Choroid plexus epithelial cell (primary cell): ENCODE measurements around the gene NUBPL.

ENCODE experiments used
- DNase-seq: peaks from one replicate; pipeline ENCODE4 v3.0.0-alpha.2; 2010; ENCODE audit warnings: low read depth
- H3K4me3 ChIP-seq: 2 replicates; pipeline ENCODE4 v1.5.1; 2011; ENCODE audit warnings: low read depth, mild to moderate bottlenecking, control low read depth, low read length, moderate library complexity
- TF ChIP-seq, protein P1 (sequence below): conservative IDR thresholded peaks from 2 replicates; pipeline ENCODE4 v1.5.1; 2011; ENCODE audit warnings: low read depth, mild to moderate bottlenecking, control low read depth, inconsistent platforms, low read length, moderate library complexity

NUBPL gene

DNA sequence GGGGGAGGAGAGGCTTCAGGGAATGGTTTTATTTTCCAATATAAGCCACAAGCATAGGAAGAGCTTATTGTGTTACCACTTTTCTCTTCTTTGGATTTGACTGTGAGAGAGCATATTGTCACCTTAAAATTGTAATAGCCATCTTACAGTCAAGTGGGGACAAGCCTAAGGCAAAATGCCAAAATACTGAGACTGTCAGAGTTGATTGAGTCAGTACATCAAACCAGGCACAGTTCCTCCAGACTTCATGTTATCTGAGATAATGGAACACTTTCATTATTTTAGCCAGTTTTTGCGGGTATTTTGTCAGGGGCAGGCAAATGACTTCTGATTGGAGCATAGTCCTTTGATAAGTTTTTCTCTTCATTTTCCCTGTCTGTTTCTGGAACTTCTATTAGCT, 19.5 kb upstream of the NUBPL start:
- no peak for DNase-seq
- TF ChIP-seq, protein P1, sequence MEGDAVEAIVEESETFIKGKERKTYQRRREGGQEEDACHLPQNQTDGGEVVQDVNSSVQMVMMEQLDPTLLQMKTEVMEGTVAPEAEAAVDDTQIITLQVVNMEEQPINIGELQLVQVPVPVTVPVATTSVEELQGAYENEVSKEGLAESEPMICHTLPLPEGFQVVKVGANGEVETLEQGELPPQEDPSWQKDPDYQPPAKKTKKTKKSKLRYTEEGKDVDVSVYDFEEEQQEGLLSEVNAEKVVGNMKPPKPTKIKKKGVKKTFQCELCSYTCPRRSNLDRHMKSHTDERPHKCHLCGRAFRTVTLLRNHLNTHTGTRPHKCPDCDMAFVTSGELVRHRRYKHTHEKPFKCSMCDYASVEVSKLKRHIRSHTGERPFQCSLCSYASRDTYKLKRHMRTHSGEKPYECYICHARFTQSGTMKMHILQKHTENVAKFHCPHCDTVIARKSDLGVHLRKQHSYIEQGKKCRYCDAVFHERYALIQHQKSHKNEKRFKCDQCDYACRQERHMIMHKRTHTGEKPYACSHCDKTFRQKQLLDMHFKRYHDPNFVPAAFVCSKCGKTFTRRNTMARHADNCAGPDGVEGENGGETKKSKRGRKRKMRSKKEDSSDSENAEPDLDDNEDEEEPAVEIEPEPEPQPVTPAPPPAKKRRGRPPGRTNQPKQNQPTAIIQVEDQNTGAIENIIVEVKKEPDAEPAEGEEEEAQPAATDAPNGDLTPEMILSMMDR: no peak
- no peak overlapping the region for H3K4me3 ChIP-seq

DNA sequence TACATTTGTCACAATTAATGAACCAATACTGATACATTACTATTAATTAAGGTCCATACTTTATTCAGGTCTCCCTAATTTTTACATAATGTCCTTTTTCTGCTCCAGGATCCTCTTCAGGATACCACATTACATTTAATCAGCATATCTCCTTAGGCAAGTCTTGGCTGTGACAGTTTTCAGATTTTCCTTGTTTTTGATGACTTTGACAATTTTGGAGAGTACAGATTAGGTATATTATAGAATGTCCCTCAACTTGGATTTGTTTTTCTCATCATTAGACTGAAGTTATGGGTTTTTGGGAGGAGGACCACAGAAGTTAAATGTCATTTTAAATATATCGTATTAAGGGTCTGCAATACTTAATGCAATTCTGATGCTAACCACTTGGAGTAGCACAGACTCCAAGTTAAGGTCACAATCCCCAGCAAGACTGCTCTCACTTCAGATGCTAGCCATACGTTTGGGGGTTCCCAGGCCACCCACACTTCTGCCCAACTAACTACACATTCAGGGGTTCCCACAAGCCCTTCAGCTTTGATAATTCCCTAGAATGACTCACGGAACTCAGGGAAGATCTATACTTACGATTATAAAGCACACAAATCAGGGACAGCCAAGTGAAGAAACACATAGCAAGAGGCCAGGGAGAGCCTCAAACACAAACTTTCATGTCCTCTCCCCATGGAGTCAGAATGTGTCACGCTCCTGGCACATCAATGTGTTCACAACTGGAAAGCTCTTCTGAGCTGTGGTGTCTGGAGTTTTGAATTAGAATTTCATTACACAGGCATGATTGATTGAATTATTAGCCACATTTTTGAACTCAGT, 17.0 kb upstream of the NUBPL start:
- H3K4me3 ChIP-seq: no peak overlapping the region
- TF ChIP-seq, protein P1: peak; percentile 62
- peak; percentile 57 for DNase-seq

- DNase-seq: no peak
- H3K4me3 ChIP-seq: no peak overlapping the region
- TF ChIP-seq, protein P1: no peak
Observed at GRCh38 chr14:31544816-31545215, 16.4 kb upstream of the NUBPL start.

DNA sequence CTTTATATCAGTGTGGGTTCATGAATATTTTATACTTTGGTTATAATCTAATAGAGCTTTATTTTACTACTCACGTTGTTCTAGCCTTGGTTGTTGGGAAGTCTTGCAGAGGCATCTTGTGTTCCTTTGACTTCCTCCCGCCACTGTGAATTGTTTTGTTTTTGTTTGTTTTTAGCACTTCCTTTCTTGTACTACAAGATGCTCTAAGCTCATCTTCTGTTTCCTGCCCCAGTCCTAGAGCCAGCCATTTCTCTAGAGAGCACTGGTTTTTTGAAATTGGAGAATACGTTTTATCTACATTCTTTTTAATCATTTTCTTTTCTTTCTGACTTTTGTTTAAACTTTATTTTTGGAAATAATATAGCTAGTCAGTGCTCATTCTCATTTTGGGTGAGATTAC, 15.9 kb upstream of the NUBPL start:
- peak; percentile 4 for DNase-seq
- TF ChIP-seq, protein P1: no peak
- no peak overlapping the region for H3K4me3 ChIP-seq

GRCh38 chr14:31549817-31550216, 11.4 kb upstream of the NUBPL start:
- TF ChIP-seq, protein P1: no peak
- no peak overlapping the region for H3K4me3 ChIP-seq
- DNase-seq: no peak

- DNase-seq: no peak
- H3K4me3 ChIP-seq: no peak overlapping the region
- TF ChIP-seq, protein P1: no peak
Observed at GRCh38 chr14:31550589-31550988, 10.6 kb upstream of the NUBPL start.

DNA sequence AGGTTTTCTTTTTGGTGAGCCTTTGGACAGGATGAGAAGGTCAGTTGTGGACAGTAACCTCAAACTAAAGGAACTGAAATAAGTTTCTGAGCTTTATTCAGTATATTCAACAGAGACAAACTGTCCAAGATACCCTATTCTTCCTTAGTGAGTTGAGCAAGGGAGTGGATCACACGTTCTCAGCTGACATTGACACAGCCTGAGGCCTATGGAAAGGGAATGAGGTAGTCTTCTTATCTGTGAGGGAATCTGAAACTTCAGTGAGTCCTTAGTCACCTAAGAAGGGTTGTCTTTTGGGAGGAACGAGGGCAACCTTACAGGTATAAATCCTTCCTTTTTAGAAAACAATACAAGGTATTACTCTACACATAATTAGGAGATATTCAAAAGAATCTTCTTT, 5.0 kb upstream of the NUBPL start:
- H3K4me3 ChIP-seq: no peak overlapping the region
- DNase-seq: no peak
- TF ChIP-seq, protein P1: no peak
